SK-N-MC (cell line): ENCODE data around the gene KLK7.
"Not testable (repeated sequence)": the region's sequence is repeated elsewhere in the genome, so short reads cannot be mapped to it uniquely, and the experiment has no call there.

ENCODE experiments used
- DNase-seq: peaks from one replicate; pipeline ENCODE4 v3.0.0-alpha.2; 2011; ENCODE audit warnings: low read depth, low spot score
- H3K27ac ChIP-seq: fragments of 200-600 bp; sonication (generic); 2 replicates; pipeline ENCODE4 v1.5.1; 2016; ENCODE audit warnings: mixed run types
- H3K36me3 ChIP-seq: fragments of 200-600 bp; sonication (generic); 2 replicates; pipeline ENCODE4 v1.6.1; 2017; ENCODE audit warnings: antibody characterized with exemption, low read length, mixed read lengths; ENCODE audit not compliant: insufficient read depth
- H3K4me3 ChIP-seq: fragments of 200-600 bp; sonication (generic); 2 replicates; pipeline ENCODE4 v1.5.1; 2016
- H3K9ac ChIP-seq: fragments of 200-600 bp; sonication (generic); 2 replicates; pipeline ENCODE4 v1.8.0; 2017; ENCODE audit warnings: mixed run types, mixed read lengths; ENCODE audit not compliant: insufficient read length
- H3K9me3 ChIP-seq: fragments of 200-600 bp; sonication (generic); 2 replicates; pipeline ENCODE4 v1.6.1; 2017; ENCODE audit warnings: low read depth, mild to moderate bottlenecking, antibody characterized with exemption, low read length, moderate library complexity, mixed read lengths
- EZH2 ChIP-seq: fragments of 200-600 bp; sonication (generic); IDR thresholded peaks from one replicate; pipeline ENCODE4 v1.6.1; 2017; ENCODE audit warnings: antibody characterized with exemption
- FOXP2 ChIP-seq: optimal IDR thresholded peaks from 2 replicates; pipeline ENCODE3; 2011; ENCODE audit warnings: mild to moderate bottlenecking, moderate library complexity; ENCODE audit not compliant: insufficient read depth; ENCODE audit errors: extremely low read length, control extremely low read depth
- POLR2AphosphoS5 ChIP-seq: IDR thresholded peaks from 2 replicates; pipeline ENCODE4 v1.6.1; 2012; ENCODE audit warnings: mild to moderate bottlenecking, low read depth, low read length, borderline replicate concordance

Gene KLK7

DNA sequence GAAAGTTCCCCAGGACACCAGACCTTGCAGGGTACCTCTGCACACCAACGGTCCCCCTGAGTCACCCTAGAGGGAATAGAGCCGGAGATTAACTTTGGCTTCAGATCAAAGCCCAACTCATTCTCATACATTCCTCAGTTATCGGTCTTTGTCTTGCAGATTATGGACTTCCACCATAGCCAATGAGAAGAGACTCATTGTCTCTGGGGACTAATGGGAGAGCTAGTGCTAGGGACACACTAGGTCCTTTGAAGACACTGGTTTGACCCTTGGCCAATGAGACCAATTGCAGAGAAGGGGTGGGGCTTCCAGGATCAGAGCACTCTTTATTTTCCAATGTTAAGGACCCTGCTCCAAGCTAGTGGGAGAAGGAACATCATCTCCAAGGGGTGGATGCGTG lies 6.1 kb downstream of the KLK7 start:
- no peak for TF ChIP-seq POLR2AphosphoS5
- no peak for TF ChIP-seq EZH2
- no peak for TF ChIP-seq FOXP2
- Histone ChIP-seq H3K9ac (no peak overlapping the region), H3K9me3 (no peaks in the 10 kb centered on the region), H3K27ac (no peak overlapping the region), H3K4me3 (no peak overlapping the region), H3K36me3 (no peaks in the 10 kb centered on the region)
- DNase-seq: no peak

DNA sequence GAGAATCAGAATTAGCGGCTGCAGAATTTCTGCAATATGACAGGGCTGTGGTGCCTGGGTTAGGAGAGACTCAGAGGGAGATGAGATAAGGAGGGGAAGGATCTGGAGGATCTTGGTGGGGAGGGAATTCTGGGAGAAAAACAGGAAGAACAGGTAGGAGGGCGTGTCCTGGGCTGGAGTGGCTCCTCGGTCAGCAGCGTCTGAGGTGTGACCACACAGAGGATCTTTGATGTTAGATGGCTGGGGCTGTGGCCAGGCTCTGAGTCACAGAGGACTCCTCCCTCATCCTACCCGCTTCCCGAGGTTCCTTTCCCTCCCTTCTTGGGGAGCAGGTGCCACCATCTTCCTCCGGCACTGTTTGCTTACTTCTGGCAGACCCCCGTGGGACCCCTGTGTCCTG lies 8.0 kb downstream of the KLK7 start:
- no peaks in the 10 kb centered on the region for H3K9me3 ChIP-seq
- no peaks in the 10 kb centered on the region for H3K36me3 ChIP-seq
- H3K4me3 ChIP-seq: no peak overlapping the region
- no peak overlapping the region for H3K27ac ChIP-seq
- no peak for TF ChIP-seq EZH2
- TF ChIP-seq FOXP2: no peak
- TF ChIP-seq POLR2AphosphoS5: no peak
- no peak overlapping the region for H3K9ac ChIP-seq
- DNase-seq: no peak

DNA sequence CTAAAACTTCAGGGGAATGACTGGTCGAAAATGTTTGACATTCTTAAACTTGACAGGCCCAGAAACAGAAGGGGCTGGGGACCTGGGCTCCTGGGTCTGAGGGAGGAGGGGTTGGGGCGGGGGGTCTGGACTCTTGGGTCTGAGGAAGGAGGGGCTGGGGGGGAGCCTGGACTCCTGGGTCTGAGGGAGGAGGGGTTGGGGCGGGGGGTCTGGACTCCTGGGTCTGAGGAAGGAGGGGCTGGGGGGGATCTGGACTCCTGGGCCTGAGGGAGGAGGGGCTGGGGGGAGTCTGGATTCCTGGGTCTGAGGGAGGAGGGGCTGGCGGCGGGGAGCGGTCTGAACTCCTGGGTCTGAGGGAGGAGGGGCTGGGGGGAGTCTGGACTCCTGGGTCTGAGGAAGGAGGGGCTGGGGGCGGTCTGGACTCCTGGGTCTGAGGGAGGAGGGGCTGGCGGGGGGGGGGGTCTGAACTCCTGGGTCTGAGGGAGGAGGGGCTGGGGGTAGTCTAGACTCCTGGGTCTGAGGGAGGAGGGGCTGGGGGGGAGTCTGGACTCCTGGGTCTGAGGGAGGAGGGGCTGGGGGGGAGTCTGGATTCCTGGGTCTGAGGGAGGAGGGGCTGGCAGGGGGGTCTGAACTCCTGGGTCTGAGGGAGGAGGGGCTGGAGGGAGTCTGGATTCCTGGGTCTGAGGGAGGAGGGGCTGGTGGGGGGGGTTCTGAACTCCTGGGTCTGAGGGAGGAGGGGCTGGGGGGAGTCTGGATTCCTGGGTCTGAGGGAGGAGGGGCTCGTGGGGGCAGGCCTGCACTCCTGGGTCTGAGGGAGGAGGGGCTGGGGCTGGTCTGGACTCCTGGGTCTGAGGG lies 8.8 kb downstream of the KLK7 start:
- DNase-seq: no peak
- no peak overlapping the region for H3K27ac ChIP-seq
- no peak overlapping the region for H3K4me3 ChIP-seq
- H3K9ac ChIP-seq: no peak overlapping the region
- no peak for TF ChIP-seq POLR2AphosphoS5
- no peak for TF ChIP-seq EZH2
- TF ChIP-seq FOXP2: no peak
- H3K9me3 ChIP-seq: no peaks in the 10 kb centered on the region
- H3K36me3 ChIP-seq: no peaks in the 10 kb centered on the region

DNA sequence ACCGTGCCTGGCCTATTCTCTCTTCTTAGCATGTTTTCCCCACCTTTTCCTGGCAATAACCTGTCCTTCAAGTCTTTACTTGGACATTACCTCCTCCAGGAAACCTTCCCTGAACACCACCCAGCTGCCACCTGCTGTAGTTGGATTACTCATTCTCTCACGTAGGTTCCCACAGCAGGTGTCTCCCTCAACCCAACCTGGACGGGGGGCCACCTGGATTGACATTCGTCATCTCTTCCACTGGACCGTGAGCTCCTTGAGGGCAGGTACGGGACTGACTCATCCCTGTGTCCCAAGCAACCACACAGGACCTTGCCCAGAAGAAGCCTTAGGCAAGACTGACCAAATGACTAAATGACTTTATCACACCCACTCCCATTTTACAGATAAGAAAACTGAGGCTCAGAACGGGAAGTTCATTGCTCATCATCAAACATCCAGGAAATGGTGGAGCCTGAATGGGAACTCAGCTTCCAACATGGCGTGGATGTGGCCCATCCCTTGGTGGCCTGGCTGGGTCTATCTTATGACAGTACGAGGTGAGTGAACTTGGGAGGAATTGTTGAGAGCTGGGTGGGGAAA lies 10.8 kb downstream of the KLK7 start:
- H3K36me3 ChIP-seq: no peaks in the 10 kb centered on the region
- H3K9me3 ChIP-seq: no peaks in the 10 kb centered on the region
- H3K27ac ChIP-seq: no peak overlapping the region
- no peak overlapping the region for H3K4me3 ChIP-seq
- no peak for TF ChIP-seq FOXP2
- no peak for TF ChIP-seq EZH2
- TF ChIP-seq POLR2AphosphoS5: no peak
- H3K9ac ChIP-seq: no peak overlapping the region
- DNase-seq: no peak

DNA sequence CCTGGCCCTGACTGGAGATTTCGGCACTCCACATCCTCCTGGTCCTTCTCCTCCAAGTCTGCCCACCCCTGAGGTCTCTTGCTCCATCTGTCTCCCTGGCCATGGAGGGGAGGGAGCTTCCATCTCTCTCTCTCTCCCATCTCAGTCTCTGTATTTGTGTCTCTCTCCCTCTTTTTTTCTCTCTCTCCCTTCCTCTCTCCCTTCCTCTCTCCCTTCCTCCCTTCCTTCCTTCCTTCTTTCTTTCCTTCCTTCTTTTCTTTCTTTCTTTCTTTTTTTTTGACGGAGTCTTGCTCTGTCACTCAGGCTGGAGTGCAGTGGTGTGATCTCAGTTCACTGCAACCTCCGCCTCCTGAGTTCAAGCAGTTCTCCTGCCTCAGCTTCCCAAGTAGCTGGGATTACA lies 13.9 kb downstream of the KLK7 start:
- H3K9me3 ChIP-seq, H3K9ac ChIP-seq, DNase-seq, H3K36me3 ChIP-seq, H3K27ac ChIP-seq, H3K4me3 ChIP-seq: not testable (repeated sequence)

DNA sequence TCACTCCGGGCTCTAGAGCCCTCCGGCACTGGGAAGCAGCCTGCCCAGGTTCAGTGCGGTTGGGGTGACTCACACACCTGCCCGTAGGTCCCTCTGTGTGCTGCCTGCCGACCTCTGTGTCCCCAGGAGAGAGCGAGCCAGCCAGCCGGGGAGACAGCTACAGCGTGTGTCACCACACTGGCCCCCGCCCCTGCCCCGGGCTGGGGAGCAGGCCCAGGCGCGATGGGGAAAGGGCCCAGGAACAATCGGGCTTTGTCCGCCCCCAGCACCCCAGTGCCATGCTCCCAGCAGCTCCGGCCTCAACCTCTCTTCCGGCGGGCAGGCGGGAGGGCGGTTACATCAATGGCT lies 14.3 kb downstream of the KLK7 start, which contains the start of gene KLK6:
TSS of gene KLK6 (minus strand) at position 179 of the 348 bp plus-strand sequence. CDS start 1,487 bp downstream, outside the sequence.
- no peak for DNase-seq
- no peak for TF ChIP-seq POLR2AphosphoS5
- no peak for TF ChIP-seq EZH2
- no peak for TF ChIP-seq FOXP2
- no peak within 1 kb of the TSS for H3K4me3 ChIP-seq
- no peaks in the 10 kb centered on the region for H3K9me3 ChIP-seq
- no peaks in the 10 kb centered on the region for H3K36me3 ChIP-seq
- H3K9ac ChIP-seq: no peak within 1 kb of the TSS
- H3K27ac ChIP-seq: no peak within 1 kb of the TSS

DNA sequence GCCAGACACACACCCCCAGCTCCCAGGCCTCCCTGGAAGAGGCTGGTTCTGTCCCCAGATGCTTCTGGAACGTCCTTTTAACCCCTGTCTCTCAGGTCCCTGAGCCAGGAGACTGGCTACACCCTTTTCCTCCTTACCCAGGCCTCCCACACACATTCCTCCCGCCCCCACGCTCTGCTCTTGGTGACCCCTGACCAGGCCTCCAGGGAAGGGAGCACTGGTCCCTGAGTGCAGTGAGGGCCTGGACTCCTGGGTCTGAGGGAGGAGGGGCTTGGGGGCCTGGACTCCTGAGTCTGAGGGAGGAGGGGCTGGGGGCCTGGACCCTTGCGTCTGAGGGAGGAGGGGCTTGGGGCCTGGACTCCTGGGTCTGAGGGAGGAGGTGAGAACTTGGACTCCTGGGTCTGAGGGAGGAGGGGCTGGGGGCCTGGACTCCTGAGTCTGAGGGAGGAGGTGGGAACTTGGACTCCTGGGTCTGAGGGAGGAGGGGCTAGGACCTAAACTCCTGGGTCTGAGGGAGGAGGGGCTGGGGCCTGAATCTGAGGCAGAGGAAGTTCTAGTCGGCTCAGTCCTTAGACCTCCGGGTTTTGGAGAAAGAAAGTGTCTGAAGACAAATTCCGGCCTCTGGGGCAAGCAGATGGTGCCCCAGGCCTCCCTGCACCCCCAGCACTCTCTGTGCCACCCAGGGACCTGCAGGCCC lies 14.9 kb downstream of the KLK7 start:
- no peak overlapping the region for H3K4me3 ChIP-seq
- H3K9me3 ChIP-seq: no peaks in the 10 kb centered on the region
- no peaks in the 10 kb centered on the region for H3K36me3 ChIP-seq
- DNase-seq: no peak
- TF ChIP-seq FOXP2 (no peak), POLR2AphosphoS5 (no peak), EZH2 (no peak)
- no peak overlapping the region for H3K9ac ChIP-seq
- H3K27ac ChIP-seq: no peak overlapping the region

DNA sequence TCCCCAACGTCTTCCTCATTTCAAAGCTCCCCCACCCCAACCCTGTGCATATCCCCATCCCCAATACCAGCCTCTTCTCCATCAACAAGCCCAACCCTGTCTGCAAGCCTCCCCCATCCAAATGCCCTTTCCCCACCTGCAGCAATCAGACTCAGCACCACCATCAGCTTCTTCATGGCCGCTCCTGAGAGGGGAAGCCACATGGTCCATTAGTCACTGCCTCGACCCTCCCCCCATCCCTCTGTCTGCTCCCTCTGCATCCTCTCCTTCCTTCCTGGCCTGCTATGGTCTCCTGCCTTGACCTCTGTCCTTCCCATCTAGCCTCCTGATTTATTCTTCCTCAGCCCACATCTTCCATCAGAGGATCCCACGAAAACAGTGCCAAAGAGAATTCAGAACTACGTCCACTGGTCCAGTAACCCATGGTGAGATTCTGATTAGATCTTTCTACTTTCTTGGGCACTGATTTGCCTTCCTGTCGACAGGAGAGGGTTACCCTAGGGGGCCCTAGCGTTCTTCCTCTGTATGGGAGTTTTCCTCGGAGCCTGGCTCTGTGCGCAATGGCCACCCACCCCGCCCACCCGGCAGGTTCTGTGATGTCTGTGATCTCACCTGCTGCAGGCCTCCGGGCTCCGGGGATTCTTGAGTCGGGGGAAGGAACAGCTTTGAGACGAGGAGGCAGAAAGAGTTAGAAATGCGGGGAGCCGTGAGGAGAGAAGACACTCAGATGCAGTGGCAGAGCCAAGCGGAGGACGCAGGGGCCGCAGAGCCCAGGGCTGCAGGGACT lies 15.6 kb downstream of the KLK7 start:
- H3K9ac ChIP-seq: no peak overlapping the region
- no peak overlapping the region for H3K27ac ChIP-seq
- no peaks in the 10 kb centered on the region for H3K36me3 ChIP-seq
- H3K9me3 ChIP-seq: no peaks in the 10 kb centered on the region
- no peak overlapping the region for H3K4me3 ChIP-seq
- no peak for TF ChIP-seq FOXP2
- no peak for TF ChIP-seq POLR2AphosphoS5
- TF ChIP-seq EZH2: no peak
- DNase-seq: no peak
